ENCODE results near the gene EFNA5. TPM values are rescaled to one million over a fixed set of nuclear protein-coding genes. Genes with fewer than 3 reads are reported as not detected.

The EFNA5 gene
- total RNA-seq, 1 donor from 2014 or later, result 10.2 TPM

- no peak for TF ChIP-seq CTCF (IDR thresholded peaks at IDR 0.05)
- no peak for ATAC-seq
These were observed 185.6 kb downstream of the EFNA5 start for GRCh38 chr5:107485184-107485583.

GRCh38 chr5:107484281-107484680 is 186.5 kb downstream of the EFNA5 start:
- H3K27ac ChIP-seq, result no peak overlapping the region
- H3K27me3 ChIP-seq (ENCODE audit: low read depth), result no peaks in the 10 kb centered on the region
- H3K9me3 ChIP-seq, result no peaks in the 10 kb centered on the region
- no peak for ATAC-seq
- intact Hi-C loops (cut with DNase I), result no loop called here
- no peak overlapping the region for H3K4me3 ChIP-seq
- H3K4me1 ChIP-seq, result no peaks in the 10 kb centered on the region
- no peaks in the 10 kb centered on the region for H3K36me3 ChIP-seq
- TF ChIP-seq CTCF (IDR thresholded peaks at IDR 0.05), result no peak
- DNase-seq, result no peak

More at GRCh38 chr5:107485184-107485583, 185.6 kb downstream of the EFNA5 start:
- DNase-seq, result no peak
- intact Hi-C loops (cut with DNase I), result no loop called here
- Histone ChIP-seq H3K4me3 (no peak overlapping the region), H3K27ac (no peak overlapping the region), H3K27me3 (ENCODE audit: low read depth) (no peaks in the 10 kb centered on the region), H3K9me3 (no peaks in the 10 kb centered on the region), H3K36me3 (no peaks in the 10 kb centered on the region), H3K4me1 (no peaks in the 10 kb centered on the region)

GRCh38 chr5:107483231-107484024 is 187.3 kb downstream of the EFNA5 start:
- ATAC-seq (no peak), DNase-seq (no peak)
- Histone ChIP-seq H3K36me3 (no peaks in the 10 kb centered on the region), H3K27me3 (ENCODE audit: low read depth) (no peaks in the 10 kb centered on the region), H3K9me3 (no peaks in the 10 kb centered on the region), H3K4me3 (no peak overlapping the region), H3K4me1 (no peaks in the 10 kb centered on the region), H3K27ac (no peak overlapping the region)
- no peak for TF ChIP-seq CTCF (IDR thresholded peaks at IDR 0.05)
- intact Hi-C loops (cut with DNase I), result no loop called here

GRCh38 chr5:107478068-107478641 is 192.6 kb downstream of the EFNA5 start:
- Histone ChIP-seq H3K27me3 (ENCODE audit: low read depth) (no peaks in the 10 kb centered on the region), H3K4me3 (no peak overlapping the region), H3K4me1 (peaks cover 5% of the 10 kb centered on the region), H3K9me3 (no peaks in the 10 kb centered on the region), H3K36me3 (no peaks in the 10 kb centered on the region), H3K27ac (no peak overlapping the region)
- intact Hi-C loops (cut with DNase I), result no loop called here
- no peak for DNase-seq
- TF ChIP-seq CTCF (IDR thresholded peaks at IDR 0.05), result no peak
- no peak for ATAC-seq

- Histone ChIP-seq H3K27ac (no peak overlapping the region), H3K4me1 (peaks cover 5% of the 10 kb centered on the region), H3K4me3 (no peak overlapping the region), H3K36me3 (no peaks in the 10 kb centered on the region), H3K9me3 (no peaks in the 10 kb centered on the region), H3K27me3 (ENCODE audit: low read depth) (no peaks in the 10 kb centered on the region)
- DNase-seq (no peak), ATAC-seq (no peak)
- TF ChIP-seq CTCF (IDR thresholded peaks at IDR 0.05), result no peak
- intact Hi-C loops (cut with DNase I), result no loop called here
These were observed 193.2 kb downstream of the EFNA5 start for GRCh38 chr5:107477492-107477891.

Data from lower lobe of right lung (tissue), 2 donors.